Muscle of arm (tissue), 12 donors: ENCODE data around the gene SH3GL1. TPM values are rescaled to one million over a fixed set of nuclear protein-coding genes. Genes with fewer than 3 reads are reported as not detected.
"Not testable (repeated sequence)": the region's sequence is repeated elsewhere in the genome, so short reads cannot be mapped to it uniquely, and the experiment has no call there.

ENCODE experiments used
- DNase-seq: peaks from one replicate; pipeline ENCODE4 v3.0.0-alpha.2; 2013
- polyA plus RNA-seq, 12 donors: library from polyadenylated mRNA; unstranded; fragments of 120-200 nt; gene quantifications; one replicate each; pipeline ENCODE4 v1.2.1, GENCODE V29; 2013; ENCODE audit not compliant: insufficient read length in 12 of 12

The SH3GL1 gene
- polyA plus RNA-seq, 12 donors, result 41.2 to 79.6 (median 56.0) TPM; not detected in 1

DNA sequence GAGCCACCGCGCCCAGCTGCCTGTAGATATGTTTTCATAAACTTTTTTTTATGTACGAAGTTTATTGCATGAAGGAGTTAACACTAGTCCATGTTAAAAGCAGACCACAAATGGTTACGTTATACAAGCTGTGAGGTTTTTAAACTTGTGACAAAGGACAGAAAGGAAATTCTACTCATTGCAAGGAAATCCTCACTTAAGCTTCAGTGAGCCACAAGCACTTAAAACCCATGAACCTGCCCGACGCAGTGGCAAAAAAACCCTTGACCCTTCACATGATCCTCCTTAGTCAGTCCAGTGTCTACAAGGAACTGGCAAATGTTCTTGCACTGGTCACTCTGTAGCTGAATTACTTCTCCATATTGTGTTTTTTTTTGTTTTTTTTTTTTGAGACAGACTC is 52.8 kb downstream of the SH3GL1 start:
- DNase-seq, result no peak

DNA sequence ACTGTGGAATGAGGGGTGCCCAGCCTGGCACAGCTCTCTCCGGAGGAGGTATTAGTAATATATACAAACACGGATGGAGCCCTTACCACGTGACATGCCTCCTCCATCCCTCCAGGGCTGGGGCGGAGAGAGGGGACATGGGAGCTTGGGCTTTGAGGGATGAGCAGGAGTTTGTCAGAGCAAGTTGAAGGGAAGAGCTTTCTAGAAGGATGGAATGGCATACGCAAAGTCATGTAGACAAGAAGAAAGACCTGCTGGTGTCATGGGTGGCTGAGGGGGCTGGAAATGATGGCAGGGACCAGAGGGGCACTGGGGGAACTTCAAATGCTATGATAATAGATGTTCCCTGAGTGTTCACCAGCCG is 54.3 kb downstream of the SH3GL1 start:
- DNase-seq, result no peak

DNA sequence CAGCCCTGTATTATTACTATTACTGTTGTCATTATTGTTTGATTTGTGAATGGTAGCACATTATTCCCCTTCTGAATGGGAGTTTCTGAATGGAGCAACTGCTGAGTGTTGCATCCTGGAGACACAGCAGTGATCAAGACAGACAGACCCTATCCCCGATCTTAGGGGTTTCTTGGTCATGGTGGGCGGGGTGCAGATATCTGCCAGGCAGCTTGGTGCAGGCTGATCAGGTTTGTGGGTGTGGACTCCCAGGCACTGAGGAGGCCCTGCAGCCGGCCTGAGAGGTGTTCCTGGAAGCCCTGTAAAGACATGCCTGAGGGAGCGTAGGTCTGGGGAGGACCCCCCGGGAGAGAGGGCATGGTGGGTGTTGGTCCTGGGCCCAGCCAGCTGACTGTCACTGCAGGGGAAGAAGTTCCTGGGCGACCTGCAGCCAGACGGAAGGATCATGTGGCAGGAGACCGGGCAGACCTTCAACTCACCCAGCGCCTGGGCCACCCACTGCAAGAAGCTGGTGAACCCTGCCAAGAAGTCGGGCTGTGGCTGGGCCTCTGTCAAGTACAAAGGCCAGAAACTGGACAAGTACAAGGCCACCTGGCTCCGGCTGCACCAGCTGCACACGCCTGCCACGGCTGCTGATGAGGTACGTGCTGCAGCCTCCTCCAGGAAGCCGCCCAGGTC is 54.9 kb downstream of the SH3GL1 start:
- DNase-seq, result no peak

GRCh38 chr19:4343370-4344307 is 56.7 kb downstream of the SH3GL1 start, which contains the start of gene MPND:
Gene MPND (plus strand): TSS chr19:4343562. CDS start chr19:4343594, 32 bp downstream.
- peak; percentile 93 for DNase-seq

GRCh38 chr19:4342615-4343369 is 57.6 kb downstream of the SH3GL1 start:
- peak; percentile 99 for DNase-seq

DNA sequence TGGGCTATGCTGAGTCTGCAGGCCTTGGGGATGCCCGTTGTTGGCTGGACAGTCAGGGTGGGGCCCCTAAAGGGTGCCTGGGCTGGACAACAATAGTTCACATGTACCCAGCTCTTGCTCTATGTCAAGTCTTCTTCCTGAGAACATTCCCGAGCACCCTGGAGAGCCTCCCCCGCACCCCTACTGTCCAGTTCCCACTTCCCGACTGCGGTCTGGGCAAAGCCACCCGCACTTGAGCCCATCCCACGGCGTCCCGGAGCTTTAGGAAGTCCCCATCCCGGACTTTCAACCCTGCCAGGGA is 58.1 kb downstream of the SH3GL1 start:
- DNase-seq, result no peak

GRCh38 chr19:4338441-4339355 is 61.6 kb downstream of the SH3GL1 start, which contains the start of gene STAP2:
Gene STAP2 (minus strand): TSS chr19:4338827. CDS start chr19:4338753, 74 bp downstream.
- no peak for DNase-seq

GRCh38 chr19:4337906-4338440 is 62.4 kb downstream of the SH3GL1 start:
- no peak for DNase-seq

- no peak for DNase-seq
These were observed 65.3 kb downstream of the SH3GL1 start for GRCh38 chr19:4334929-4335570.

GRCh38 chr19:4329858-4330257 is 70.5 kb downstream of the SH3GL1 start:
- DNase-seq, result no peak

DNA sequence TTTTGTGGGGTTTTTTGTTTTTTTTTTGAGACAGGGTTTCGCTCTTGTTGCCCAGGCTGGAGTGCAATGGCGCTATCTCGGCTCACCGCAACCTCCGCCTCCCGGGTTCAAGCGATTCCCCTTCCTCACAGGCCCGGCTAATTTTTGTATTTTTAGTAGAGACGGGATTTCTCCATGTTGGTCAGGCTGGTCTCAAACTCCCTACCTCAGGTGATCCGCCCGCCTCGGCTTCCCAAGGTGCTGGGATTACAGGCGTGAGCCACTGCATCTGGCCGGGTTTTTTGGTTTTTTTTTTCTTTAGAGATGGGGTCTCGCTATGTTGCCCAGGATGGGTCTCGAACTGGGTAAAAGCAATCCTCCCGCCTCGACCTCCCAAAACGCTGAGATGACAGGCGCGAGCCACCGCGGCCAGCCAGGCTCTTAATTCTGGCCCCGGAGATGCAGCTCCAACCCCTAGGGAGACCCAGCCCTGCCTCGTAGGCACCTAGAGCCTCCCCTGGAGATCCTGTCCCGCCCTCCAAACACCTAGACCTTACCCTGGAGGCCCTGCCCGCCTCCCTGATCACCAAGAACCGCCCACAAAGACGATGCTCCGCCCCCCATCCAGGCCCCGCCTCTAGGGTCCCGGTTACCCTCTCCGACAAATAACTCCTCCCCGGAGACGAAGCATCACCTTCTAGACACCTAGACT is 71.2 kb downstream of the SH3GL1 start:
- DNase-seq, result not testable (repeated sequence)

DNA sequence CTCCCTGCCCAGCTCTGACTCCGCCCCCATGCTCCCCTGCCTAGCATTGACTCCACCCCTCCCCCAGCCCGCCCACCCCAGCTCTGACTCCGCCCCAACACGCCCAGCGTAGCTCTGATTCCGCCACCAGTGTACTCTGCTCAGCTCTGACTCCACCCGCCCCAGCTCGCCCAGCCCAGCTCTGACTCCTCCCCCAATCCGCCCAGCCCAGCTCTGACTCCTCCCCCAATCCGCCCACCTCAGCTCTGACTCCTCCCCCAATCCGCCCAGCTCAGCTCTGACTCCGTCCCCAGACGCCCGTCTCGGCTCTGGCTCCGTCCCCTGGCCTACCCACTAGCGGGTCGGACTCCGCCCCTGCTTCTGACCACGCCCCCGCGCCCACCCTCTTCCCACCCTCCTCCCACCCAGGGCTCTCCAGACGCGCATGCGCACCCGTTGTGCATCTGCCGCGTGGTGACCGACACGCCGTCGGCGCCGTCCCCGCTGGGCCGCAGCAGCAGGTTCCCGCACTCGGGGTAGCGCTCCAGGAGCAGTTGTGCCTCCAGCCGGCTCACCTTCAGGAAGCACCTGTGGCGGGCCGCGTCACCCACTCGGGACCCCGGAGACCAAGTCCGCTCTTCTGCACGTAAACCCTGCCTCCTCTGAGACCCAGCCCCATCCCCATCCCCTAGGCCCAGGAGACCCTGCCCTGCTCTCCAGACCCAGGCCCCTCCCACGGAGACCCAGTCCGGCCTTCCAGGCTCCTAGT is 71.9 kb downstream of the SH3GL1 start:
- DNase-seq, result peak; percentile 91

- DNase-seq, result no peak
These were observed 72.5 kb downstream of the SH3GL1 start for GRCh38 chr19:4327877-4328242.

GRCh38 chr19:4327252-4327876 is 73.0 kb downstream of the SH3GL1 start:
- DNase-seq, result no peak

- DNase-seq, result no peak
These were observed 73.5 kb downstream of the SH3GL1 start for GRCh38 chr19:4326837-4327251.

DNA sequence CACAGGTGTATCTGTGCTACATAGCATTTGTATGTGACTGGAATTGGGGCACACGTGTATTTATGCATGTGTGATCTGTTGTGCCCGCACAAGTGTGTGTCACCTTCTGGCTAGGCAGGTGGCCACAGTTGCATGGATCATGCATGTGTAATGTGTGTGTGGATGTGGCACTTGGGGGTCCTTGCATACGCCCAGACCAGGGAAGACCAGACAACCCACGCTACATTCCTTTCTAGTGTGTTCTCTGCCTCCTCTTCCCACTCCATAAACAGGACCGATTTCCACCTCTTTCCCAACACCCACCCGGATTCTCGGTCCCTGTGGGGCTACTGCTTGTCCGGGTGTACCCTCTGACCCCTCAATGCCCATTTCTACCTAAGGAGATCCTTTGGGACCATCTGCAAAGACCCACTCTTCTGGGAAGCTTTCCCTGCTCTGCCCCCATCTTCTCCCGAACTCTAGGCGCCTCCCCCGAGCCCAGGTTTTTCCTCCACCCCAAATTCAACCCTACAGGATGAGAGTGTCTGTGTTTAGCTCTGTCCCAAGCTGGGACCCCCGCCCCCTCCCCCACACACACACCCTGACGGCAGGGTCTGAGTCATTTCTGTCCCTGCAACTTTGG is 74.0 kb downstream of the SH3GL1 start:
- no peak for DNase-seq

- DNase-seq, result no peak
These were observed 76.1 kb downstream of the SH3GL1 start for GRCh38 chr19:4324228-4324627.

GRCh38 chr19:4323692-4324091 is 76.7 kb downstream of the SH3GL1 start:
- DNase-seq, result no peak
